GM21723 (cell line): ENCODE data around the gene PIP5K1B.

ENCODE experiments used
- ATAC-seq: cut with Tn5 transposase; IDR thresholded peaks from one replicate; pipeline ENCODE4 v1.9.1; 2021; ENCODE audit warnings: mild to moderate bottlenecking, moderate library complexity; ENCODE audit not compliant: unreplicated experiment

PIP5K1B gene

GRCh38 chr9:69016191-69017096, 311.4 kb downstream of the PIP5K1B start:
- no peak for ATAC-seq

- ATAC-seq, result no peak
Measured at GRCh38 chr9:69018737-69019136, 313.7 kb downstream of the PIP5K1B start.

GRCh38 chr9:69019808-69020207, 314.8 kb downstream of the PIP5K1B start:
- no peak for ATAC-seq

- no peak for ATAC-seq
Measured at GRCh38 chr9:69020301-69021145, 315.5 kb downstream of the PIP5K1B start.

- ATAC-seq, result no peak
Measured at GRCh38 chr9:69023650-69024049, 318.6 kb downstream of the PIP5K1B start.

- peak; percentile 79 for ATAC-seq
Measured at GRCh38 chr9:69027355-69028097, 322.5 kb downstream of the PIP5K1B start.

- no peak for ATAC-seq
Measured at GRCh38 chr9:69028754-69029153, 323.7 kb downstream of the PIP5K1B start.

- no peak for ATAC-seq
Measured at GRCh38 chr9:69029535-69029934, 324.5 kb downstream of the PIP5K1B start.

- no peak for ATAC-seq
Measured at GRCh38 chr9:69030851-69031645, 326.0 kb downstream of the PIP5K1B start.

- no peak for ATAC-seq
Measured at GRCh38 chr9:69034071-69034470, 329.0 kb downstream of the PIP5K1B start.

GRCh38 chr9:69035438-69036308, 330.6 kb downstream of the PIP5K1B start, which contains the start of gene FXN:
Gene FXN (plus strand): TSS chr9:69035752. CDS start chr9:69035783, 31 bp downstream.
- peak; percentile 95 for ATAC-seq

GRCh38 chr9:69036309-69036708, 331.3 kb downstream of the PIP5K1B start:
- no peak for ATAC-seq

GRCh38 chr9:69036799-69037198, 331.8 kb downstream of the PIP5K1B start:
- no peak for ATAC-seq

GRCh38 chr9:69040646-69041045, 335.6 kb downstream of the PIP5K1B start:
- ATAC-seq, result no peak

GRCh38 chr9:69044240-69045219, 339.5 kb downstream of the PIP5K1B start:
- no peak for ATAC-seq

- ATAC-seq, result no peak
Measured at GRCh38 chr9:69045821-69046220, 340.8 kb downstream of the PIP5K1B start.

GRCh38 chr9:69046723-69047122, 341.7 kb downstream of the PIP5K1B start:
- no peak for ATAC-seq

GRCh38 chr9:69047371-69047770, 342.3 kb downstream of the PIP5K1B start:
- ATAC-seq, result no peak
